RWPE2 (cell line): ENCODE data around the gene RRAGA.
"Not testable (repeated sequence)": the region's sequence is repeated elsewhere in the genome, so short reads cannot be mapped to it uniquely, and the experiment has no call there.

Experiments used
- ATAC-seq: fragments of 200-7000 bp; cut with Tn5 transposase; 3 replicates; pipeline ENCODE4 v1.9.1; 2021; ENCODE audit warnings: low read depth
- DNase-seq: peaks from one replicate; pipeline ENCODE4 v3.0.0-alpha.2; 2020; ENCODE audit warnings: low spot score
- H3K27ac ChIP-seq: fragments of 450-650 bp; 2 replicates; pipeline ENCODE4 v1.5.1; 2017; ENCODE audit warnings: mild to moderate bottlenecking; ENCODE audit not compliant: poor library complexity, severe bottlenecking
- H3K27me3 ChIP-seq: fragments of 250-450 bp; sonication (Bioruptor Pico); 2 replicates; pipeline ENCODE4 v1.5.1; 2021; ENCODE audit warnings: mild to moderate bottlenecking, moderate library complexity; ENCODE audit not compliant: insufficient read depth, poor library complexity, severe bottlenecking
- H3K36me3 ChIP-seq: fragments of 250-450 bp; sonication (Bioruptor Pico); 2 replicates; pipeline ENCODE4 v1.5.1; 2020; ENCODE audit warnings: low read depth, mild to moderate bottlenecking, moderate library complexity
- H3K4me1 ChIP-seq: fragments of 250-450 bp; sonication (Bioruptor Pico); 2 replicates; pipeline ENCODE4 v1.5.1; 2021; ENCODE audit warnings: mild to moderate bottlenecking, moderate library complexity; ENCODE audit not compliant: insufficient read depth, poor library complexity, severe bottlenecking
- H3K4me3 ChIP-seq: fragments of 250-450 bp; sonication (Bioruptor Pico); 2 replicates; pipeline ENCODE4 v1.5.1; 2021; ENCODE audit warnings: mild to moderate bottlenecking, moderate library complexity; ENCODE audit not compliant: severe bottlenecking
- H3K9me3 ChIP-seq: fragments of 250-450 bp; sonication (Bioruptor Pico); 2 replicates; pipeline ENCODE4 v1.5.1; 2021; ENCODE audit warnings: mild to moderate bottlenecking, moderate library complexity; ENCODE audit not compliant: severe bottlenecking
- TF ChIP-seq, protein P1 (sequence below): fragments of 450-650 bp; IDR thresholded peaks from one replicate; pipeline ENCODE4 v1.5.1; 2017; ENCODE audit warnings: mild to moderate bottlenecking, moderate library complexity; ENCODE audit not compliant: poor library complexity, severe bottlenecking

Gene RRAGA

DNA sequence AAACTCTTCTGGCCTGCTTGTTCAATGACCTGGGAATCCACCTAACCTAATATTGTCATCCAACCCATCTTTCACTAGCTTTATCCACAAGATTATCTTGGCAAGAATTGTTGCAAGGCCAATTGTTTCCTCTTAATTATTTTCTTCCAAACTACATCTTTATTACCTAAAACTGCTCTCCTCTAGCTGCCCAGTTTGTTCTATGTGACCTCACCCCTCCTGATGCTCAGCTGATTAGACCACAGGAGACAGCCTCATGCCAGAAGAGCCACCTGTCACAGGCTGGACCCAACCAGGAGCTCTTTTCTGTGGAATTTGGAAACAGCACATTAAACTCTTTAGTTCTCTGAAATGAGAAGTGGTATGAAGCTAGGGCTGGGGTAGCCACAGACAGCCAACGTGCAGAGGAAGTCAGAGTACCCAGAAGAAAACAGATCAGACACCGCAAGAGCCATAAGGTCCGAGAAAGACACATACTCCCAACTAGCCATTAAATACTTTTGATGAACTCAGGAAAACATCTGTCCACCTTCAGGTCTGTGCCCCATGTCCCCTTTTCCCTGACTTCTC lies 28.3 kb upstream of the RRAGA start:
- Histone ChIP-seq H3K9me3 (no peaks in the 10 kb centered on the region), H3K27me3 (no peaks in the 10 kb centered on the region), H3K4me3 (no peak overlapping the region), H3K27ac (no peak overlapping the region), H3K4me1 (no peaks in the 10 kb centered on the region), H3K36me3 (no peaks in the 10 kb centered on the region)
- no peak for ATAC-seq
- DNase-seq = no peak
- TF ChIP-seq, protein P1, sequence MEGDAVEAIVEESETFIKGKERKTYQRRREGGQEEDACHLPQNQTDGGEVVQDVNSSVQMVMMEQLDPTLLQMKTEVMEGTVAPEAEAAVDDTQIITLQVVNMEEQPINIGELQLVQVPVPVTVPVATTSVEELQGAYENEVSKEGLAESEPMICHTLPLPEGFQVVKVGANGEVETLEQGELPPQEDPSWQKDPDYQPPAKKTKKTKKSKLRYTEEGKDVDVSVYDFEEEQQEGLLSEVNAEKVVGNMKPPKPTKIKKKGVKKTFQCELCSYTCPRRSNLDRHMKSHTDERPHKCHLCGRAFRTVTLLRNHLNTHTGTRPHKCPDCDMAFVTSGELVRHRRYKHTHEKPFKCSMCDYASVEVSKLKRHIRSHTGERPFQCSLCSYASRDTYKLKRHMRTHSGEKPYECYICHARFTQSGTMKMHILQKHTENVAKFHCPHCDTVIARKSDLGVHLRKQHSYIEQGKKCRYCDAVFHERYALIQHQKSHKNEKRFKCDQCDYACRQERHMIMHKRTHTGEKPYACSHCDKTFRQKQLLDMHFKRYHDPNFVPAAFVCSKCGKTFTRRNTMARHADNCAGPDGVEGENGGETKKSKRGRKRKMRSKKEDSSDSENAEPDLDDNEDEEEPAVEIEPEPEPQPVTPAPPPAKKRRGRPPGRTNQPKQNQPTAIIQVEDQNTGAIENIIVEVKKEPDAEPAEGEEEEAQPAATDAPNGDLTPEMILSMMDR = no peak

DNA sequence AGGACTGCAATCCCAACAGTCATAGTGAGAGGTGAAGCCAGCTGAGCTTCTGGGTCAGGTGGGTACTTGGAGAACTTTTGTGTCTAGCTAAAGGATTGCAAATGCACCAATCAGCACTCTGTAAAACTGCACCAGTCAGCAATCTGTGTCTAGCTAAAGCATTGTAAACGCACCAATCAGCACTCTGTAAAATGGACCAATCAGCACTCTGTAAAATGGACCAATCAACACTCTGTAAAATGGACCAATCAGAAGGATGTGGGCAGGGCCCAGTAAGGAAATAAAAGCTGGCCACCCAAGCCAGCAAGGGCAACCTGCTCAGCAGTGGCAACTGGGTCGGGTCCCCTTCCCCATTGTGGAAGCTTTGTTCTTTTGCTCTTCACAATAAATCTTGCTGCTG lies 27.6 kb upstream of the RRAGA start:
- not testable (repeated sequence) for ATAC-seq, DNase-seq, H3K36me3 ChIP-seq, H3K4me1 ChIP-seq, H3K9me3 ChIP-seq, H3K27ac ChIP-seq, H3K27me3 ChIP-seq, H3K4me3 ChIP-seq

DNA sequence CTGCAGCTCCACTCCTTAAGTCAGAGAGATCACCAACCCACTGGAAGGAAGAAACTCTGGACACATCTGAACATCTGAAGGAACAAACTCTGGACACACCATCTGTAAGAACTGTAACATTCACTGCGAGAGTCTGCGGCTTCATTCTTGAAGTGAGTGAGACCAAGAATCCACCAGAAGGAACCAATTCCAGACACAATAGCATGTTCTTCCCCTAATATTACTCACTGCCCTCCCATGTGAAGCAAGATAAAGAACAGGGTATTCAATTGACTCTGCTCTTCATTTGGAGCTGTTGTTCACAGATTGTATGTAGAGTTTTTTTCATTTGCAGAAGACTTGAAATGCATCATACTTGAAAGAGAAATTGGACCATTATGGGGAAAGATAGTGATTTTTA lies 27.0 kb upstream of the RRAGA start:
- TF ChIP-seq, protein P1 = no peak
- DNase-seq (no peak), ATAC-seq (no peak)
- no peak overlapping the region for H3K27ac ChIP-seq
- no peaks in the 10 kb centered on the region for H3K27me3 ChIP-seq
- no peaks in the 10 kb centered on the region for H3K9me3 ChIP-seq
- no peaks in the 10 kb centered on the region for H3K4me1 ChIP-seq
- no peaks in the 10 kb centered on the region for H3K36me3 ChIP-seq
- no peak overlapping the region for H3K4me3 ChIP-seq

DNA sequence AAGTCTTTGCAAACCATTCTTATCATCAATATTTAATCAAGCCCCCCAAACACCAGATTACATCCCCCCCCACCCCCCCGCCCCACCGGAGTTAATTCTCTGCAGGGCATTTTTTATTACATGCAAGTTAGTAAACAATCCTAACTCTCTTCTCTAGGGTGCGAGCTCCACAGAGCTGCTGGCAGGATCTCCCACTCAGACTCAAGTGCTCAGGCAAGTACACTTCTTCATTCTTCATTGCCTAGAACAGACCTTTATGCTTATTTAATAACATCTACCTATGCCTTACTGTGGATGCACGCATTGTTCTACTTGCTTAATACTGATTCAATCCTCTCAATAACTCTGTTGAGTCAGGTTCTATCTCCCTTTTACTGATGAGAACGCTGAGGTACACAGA lies 26.1 kb upstream of the RRAGA start:
- Histone ChIP-seq H3K9me3 (no peaks in the 10 kb centered on the region), H3K27ac (no peak overlapping the region)
- no peak for ATAC-seq

DNA sequence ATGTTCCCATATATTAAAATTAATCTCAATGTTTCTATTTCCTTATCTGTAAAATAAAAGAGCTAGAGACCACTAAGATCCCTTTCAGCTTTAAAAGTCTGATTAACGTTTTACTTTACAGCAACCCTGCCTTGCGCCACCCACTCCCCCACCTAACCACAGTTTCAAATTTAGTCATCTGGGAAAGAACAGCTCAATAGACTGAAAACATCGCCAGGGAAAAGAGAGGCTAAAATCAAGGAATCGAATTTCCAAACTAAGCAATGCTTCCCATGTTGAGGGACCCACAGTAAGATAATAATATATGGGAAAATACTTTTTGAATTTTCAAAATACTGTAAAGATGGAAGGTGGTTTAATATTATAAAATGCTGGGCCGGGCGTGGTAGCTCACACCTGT lies 22.9 kb upstream of the RRAGA start:
- TF ChIP-seq, protein P1 = no peak
- Histone ChIP-seq H3K27ac (no peak overlapping the region), H3K9me3 (no peaks in the 10 kb centered on the region), H3K4me3 (no peak overlapping the region), H3K4me1 (no peaks in the 10 kb centered on the region), H3K36me3 (no peaks in the 10 kb centered on the region), H3K27me3 (no peaks in the 10 kb centered on the region)
- no peak for DNase-seq
- ATAC-seq = no peak

More for the DNA sequence above, 26.1 kb upstream of the RRAGA start:
- H3K36me3 ChIP-seq = no peaks in the 10 kb centered on the region
- TF ChIP-seq, protein P1 = no peak
- H3K4me3 ChIP-seq = no peak overlapping the region
- DNase-seq = no peak
- H3K4me1 ChIP-seq = no peaks in the 10 kb centered on the region
- H3K27me3 ChIP-seq = no peaks in the 10 kb centered on the region
